Common myeloid progenitor, CD34-positive (primary cell): ENCODE measurements around the gene CNNM3. TPM values are rescaled to one million over a fixed set of nuclear protein-coding genes. Genes with fewer than 3 reads are reported as not detected.

ENCODE experiments used
- CTCF ChIA-PET: fragments of 350-600 bp; sonication (Branson Sonifier 250); formaldehyde crosslinking; loops from one replicate; lab custom pipeline; 2021; ENCODE audit warnings: antibody characterized with exemption; lab: Charles Lee
- POLR2A ChIA-PET: fragments of 350-600 bp; sonication (Branson Sonifier 250); formaldehyde crosslinking; loops from one replicate; lab custom pipeline; 2021; ENCODE audit warnings: antibody characterized with exemption; lab: Charles Lee
- DNase-seq, 3 donors: peaks; one replicate each; pipeline versions ENCODE4 v3.0.0 to v3.0.0-alpha.2; 2013
- H3K27ac ChIP-seq, 2 experiments: 1 replicate in 1 of 2; 2 replicates in 1 of 2; pipeline ENCODE4 v1.7.0; 2013; ENCODE audit warnings: inconsistent platforms in 2 of 2, low read length in 2 of 2, mild to moderate bottlenecking in 2 of 2, low read depth in 1 of 2, moderate library complexity in 1 of 2; ENCODE audit not compliant: severe bottlenecking in 2 of 2, insufficient read depth in 1 of 2, poor library complexity in 1 of 2
- H3K27me3 ChIP-seq, 5 experiments: replicated peaks in 2 of 5; 1 replicate in 3 of 5; 2 replicates in 2 of 5; pipeline versions ENCODE4 v1.6.1 to v1.7.0; 2013; ENCODE audit warnings: low read length in 4 of 5, mild to moderate bottlenecking in 2 of 5, moderate library complexity in 2 of 5, inconsistent platforms in 1 of 5; ENCODE audit not compliant: insufficient read depth in 5 of 5, control insufficient read depth in 4 of 5
- H3K36me3 ChIP-seq, 4 experiments: 1 replicate in 2 of 4; 2 replicates in 2 of 4; pipeline versions ENCODE4 v1.6.1 to v1.7.0; 2013; ENCODE audit warnings: low read length in 3 of 4, control low read depth in 1 of 4, mild to moderate bottlenecking in 1 of 4; ENCODE audit not compliant: control insufficient read depth in 4 of 4, insufficient read depth in 4 of 4
- H3K4me1 ChIP-seq, 4 experiments: 1 replicate in 3 of 4; 2 replicates in 1 of 4; pipeline versions ENCODE4 v1.6.1 to v1.7.1; 2013; ENCODE audit warnings: low read length in 3 of 4, mild to moderate bottlenecking in 3 of 4, control low read depth in 1 of 4, inconsistent platforms in 1 of 4, moderate library complexity in 1 of 4; ENCODE audit not compliant: control insufficient read depth in 4 of 4, insufficient read depth in 4 of 4; ENCODE audit errors: control extremely low read depth in 1 of 4
- H3K4me3 ChIP-seq, 7 experiments: 1 replicate in 4 of 7; 2 replicates in 3 of 7; pipeline versions ENCODE4 v1.5.1 to v1.7.0; 2013; ENCODE audit warnings: mild to moderate bottlenecking in 7 of 7, low read length in 6 of 7, moderate library complexity in 6 of 7, inconsistent platforms in 2 of 7, low read depth in 2 of 7, control low read depth in 1 of 7; ENCODE audit not compliant: insufficient read depth in 4 of 7, control insufficient read depth in 1 of 7; ENCODE audit errors: extremely low read depth in 1 of 7
- H3K9me3 ChIP-seq, 5 experiments: 1 replicate in 4 of 5; 2 replicates in 1 of 5; pipeline versions ENCODE4 v1.6.1 to v1.7.1; 2013; ENCODE audit warnings: low read length in 4 of 5, mild to moderate bottlenecking in 2 of 5, inconsistent platforms in 1 of 5, low read depth in 1 of 5, moderate library complexity in 1 of 5; ENCODE audit not compliant: control insufficient read depth in 4 of 5, insufficient read depth in 2 of 5; ENCODE audit errors: control extremely low read depth in 1 of 5
- WGBS: methylation state at CpG from one replicate; pipeline ENCODE4 v1.1.5; 2013; ENCODE audit not compliant: insufficient coverage; 5-methylcytosine and 5-hydroxymethylcytosine counted together
- polyA plus RNA-seq: library from polyadenylated mRNA; unstranded; fragments of 120-200 nt; gene quantifications from one replicate; pipeline ENCODE4 v1.2.1, GENCODE V29; 2013

Gene CNNM3
- 21.7 TPM for polyA plus RNA-seq

GRCh38 chr2:96816127-96816835 is at the start of gene CNNM3:
Gene CNNM3, plus strand, starts transcription at chr2:96816268. Its CDS starts 10 bp downstream, at chr2:96816278.
- ChIA-PET CTCF (interaction anchor here (0.7 to 5.7 kb wide), 7 partner anchors 16 to 53 kb away, joined by 3 to 22 read pairs (median 4); partner anchors contain the start of gene ANKRD39), POLR2A (interaction anchor here (0.6 kb wide), 1 partner anchor 289 kb away, joined by 3 read pairs; no protein-coding TSS in a partner anchor)
- peak; percentile 92 to 96 (median 95) for DNase-seq
- WGBS, result 0% methylated on average over 98 of the region's 103 CpGs
- H3K4me3 ChIP-seq, result peak within 1 kb of the TSS; percentile 77 to 90 (median 81)
- no peaks in the 10 kb centered on the region for H3K27me3 ChIP-seq
- H3K4me1 ChIP-seq, result peaks cover 12 to 51% (median 37%) of the 10 kb centered on the region in 4 experiments
- H3K36me3 ChIP-seq, result peaks cover 0 to 25% (median 22%) of the 10 kb centered on the region in 4 experiments
- no peaks in the 10 kb centered on the region for H3K9me3 ChIP-seq
- H3K27ac ChIP-seq, result peak within 1 kb of the TSS in 1 of 2 experiments; percentile 58

GRCh38 chr2:96767135-96767871 is 48.8 kb upstream of the CNNM3 start:
- Histone ChIP-seq H3K4me3 (no peak overlapping the region), H3K27me3 (no peaks in the 10 kb centered on the region), H3K36me3 (peaks cover 0 to 21% (median 6%) of the 10 kb centered on the region in 4 experiments), H3K27ac (no peak overlapping the region), H3K4me1 (peaks cover 7 to 42% (median 36%) of the 10 kb centered on the region in 4 experiments), H3K9me3 (no peaks in the 10 kb centered on the region)
- CTCF ChIA-PET, result interaction anchor here (1.1 to 1.6 kb wide), 5 partner anchors 11 to 40 kb away, joined by 3 to 7 read pairs (median 4); no protein-coding TSS in a partner anchor
- no peak for DNase-seq
- WGBS, result 94% methylated on average over 7 of the region's 9 CpGs
- POLR2A ChIA-PET, result no interaction called here

- Histone ChIP-seq H3K36me3 (peaks cover 0 to 21% (median 6%) of the 10 kb centered on the region in 4 experiments), H3K4me3 (no peak overlapping the region), H3K9me3 (no peaks in the 10 kb centered on the region), H3K27me3 (no peaks in the 10 kb centered on the region), H3K27ac (no peak overlapping the region), H3K4me1 (peaks cover 4 to 42% (median 34%) of the 10 kb centered on the region in 4 experiments)
- 97% methylated on average over 7 of the region's 8 CpGs for WGBS
- CTCF ChIA-PET, result interaction anchor here (1.1 to 1.6 kb wide), 3 partner anchors 11 to 32 kb away, joined by 3 to 7 read pairs (median 4); no protein-coding TSS in a partner anchor
- POLR2A ChIA-PET, result interaction anchor here (0.6 kb wide), 1 partner anchor 210 kb away, joined by 3 read pairs; no protein-coding TSS in a partner anchor
- no peak for DNase-seq
Measured at GRCh38 chr2:96768083-96768561, 47.9 kb upstream of the CNNM3 start.

- Histone ChIP-seq H3K27me3 (no peaks in the 10 kb centered on the region), H3K4me3 (no peak overlapping the region), H3K4me1 (peaks cover 2 to 38% (median 30%) of the 10 kb centered on the region in 4 experiments), H3K27ac (peak overlapping the region in 1 of 2 experiments; percentile 4), H3K9me3 (no peaks in the 10 kb centered on the region), H3K36me3 (peaks cover 0 to 21% (median 6%) of the 10 kb centered on the region in 4 experiments)
- no peak for DNase-seq
- ChIA-PET POLR2A (no interaction called here), CTCF (interaction anchor here (1.0 to 1.4 kb wide), 2 partner anchors 11 to 31 kb away, joined by 3 to 4 read pairs; no protein-coding TSS in a partner anchor)
- 81% methylated on average over 5 of the region's 7 CpGs for WGBS
Measured at GRCh38 chr2:96769814-96770213, 46.3 kb upstream of the CNNM3 start.

GRCh38 chr2:96770442-96771202 is 45.4 kb upstream of the CNNM3 start:
- peaks cover 2 to 31% (median 25%) of the 10 kb centered on the region in 4 experiments for H3K4me1 ChIP-seq
- POLR2A ChIA-PET, result no interaction called here
- H3K36me3 ChIP-seq, result peaks cover 0 to 21% (median 6%) of the 10 kb centered on the region in 4 experiments
- H3K27ac ChIP-seq, result no peak overlapping the region
- no peaks in the 10 kb centered on the region for H3K27me3 ChIP-seq
- H3K4me3 ChIP-seq, result no peak overlapping the region
- CTCF ChIA-PET, result interaction anchor here (0.6 to 1.4 kb wide), 2 partner anchors 19 to 32 kb away, joined by 3 to 4 read pairs; no protein-coding TSS in a partner anchor
- no peaks in the 10 kb centered on the region for H3K9me3 ChIP-seq
- no peak for DNase-seq
- 99% methylated on average over 14 of the region's 25 CpGs for WGBS
